ENCODE data around the gene TAS1R1.
"Not testable (repeated sequence)": the region's sequence is repeated elsewhere in the genome, so short reads cannot be mapped to it uniquely, and the experiment has no call there.

The TAS1R1 gene

DNA sequence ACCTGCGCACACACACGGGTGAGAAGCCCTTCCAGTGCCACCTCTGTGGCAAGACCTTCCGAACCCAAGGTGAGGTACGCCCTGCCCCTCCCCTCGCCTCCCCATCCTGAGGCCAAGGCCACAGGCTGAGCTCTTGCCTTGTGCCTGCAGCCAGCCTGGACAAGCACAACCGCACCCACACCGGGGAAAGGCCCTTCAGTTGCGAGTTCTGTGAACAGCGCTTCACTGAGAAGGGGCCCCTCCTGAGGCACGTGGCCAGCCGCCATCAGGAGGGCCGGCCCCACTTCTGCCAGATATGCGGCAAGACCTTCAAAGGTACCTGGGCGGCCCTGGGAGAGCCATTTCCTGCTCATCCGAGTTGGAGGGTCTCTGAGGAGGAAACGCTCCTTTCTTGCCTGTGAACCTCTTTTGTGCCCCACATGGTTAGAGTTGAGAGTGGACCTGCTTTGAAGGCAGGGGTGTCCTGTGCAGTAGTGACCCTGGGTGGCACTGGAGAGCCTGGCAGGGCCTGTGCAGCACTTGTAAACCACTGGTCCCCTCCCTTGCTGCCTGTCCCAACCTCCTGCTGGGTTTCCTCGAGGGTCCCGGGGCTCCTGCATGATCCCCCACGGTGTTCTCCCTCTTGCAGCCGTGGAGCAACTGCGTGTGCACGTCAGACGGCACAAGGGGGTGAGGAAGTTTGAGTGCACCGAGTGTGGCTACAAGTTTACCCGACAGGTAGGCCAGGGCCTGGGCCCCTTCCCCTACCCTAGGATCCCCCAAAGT, 33.2 kb downstream of the TAS1R1 start:
- DNase-seq, result no peak

DNA sequence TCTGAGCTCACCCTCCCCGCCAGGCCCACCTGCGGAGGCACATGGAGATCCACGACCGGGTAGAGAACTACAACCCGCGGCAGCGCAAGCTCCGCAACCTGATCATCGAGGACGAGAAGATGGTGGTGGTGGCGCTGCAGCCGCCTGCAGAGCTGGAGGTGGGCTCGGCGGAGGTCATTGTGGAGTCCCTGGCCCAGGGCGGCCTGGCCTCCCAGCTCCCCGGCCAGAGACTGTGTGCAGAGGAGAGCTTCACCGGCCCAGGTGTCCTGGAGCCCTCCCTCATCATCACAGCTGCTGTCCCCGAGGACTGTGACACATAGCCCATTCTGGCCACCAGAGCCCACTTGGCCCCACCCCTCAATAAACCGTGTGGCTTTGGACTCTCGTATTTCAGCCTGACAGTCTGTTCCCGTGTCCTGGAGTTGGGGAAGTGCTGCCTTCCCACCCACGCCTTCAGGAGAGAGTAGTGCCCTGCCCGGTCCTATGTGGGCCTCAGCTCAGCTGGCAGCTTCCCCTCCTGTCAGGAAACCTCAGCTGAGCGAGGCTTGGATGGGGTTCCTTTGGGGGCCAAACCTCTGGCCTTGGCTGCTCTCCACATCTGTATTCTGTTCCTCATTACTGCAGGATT, 33.9 kb downstream of the TAS1R1 start:
- no peak for DNase-seq

DNA sequence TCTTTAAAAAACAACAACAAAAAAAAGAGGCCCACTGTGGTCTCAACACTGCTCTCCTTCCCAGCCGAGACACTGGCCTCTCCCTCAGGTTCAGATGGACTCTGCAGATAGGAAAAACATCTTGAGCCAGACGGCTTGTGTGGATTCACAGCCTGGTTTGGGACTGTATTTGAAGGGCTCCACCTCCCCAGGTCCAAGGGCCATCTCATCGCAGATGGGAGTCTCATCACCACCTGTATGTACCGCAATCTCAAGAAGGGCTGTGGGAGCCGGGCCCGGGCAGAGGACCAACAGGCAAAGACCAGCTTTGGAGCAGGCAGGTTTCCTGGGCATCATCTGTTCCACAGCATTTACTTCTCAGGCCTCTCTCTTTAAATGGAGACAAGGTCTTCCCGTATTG, 34.9 kb downstream of the TAS1R1 start:
- no peak for DNase-seq

DNA sequence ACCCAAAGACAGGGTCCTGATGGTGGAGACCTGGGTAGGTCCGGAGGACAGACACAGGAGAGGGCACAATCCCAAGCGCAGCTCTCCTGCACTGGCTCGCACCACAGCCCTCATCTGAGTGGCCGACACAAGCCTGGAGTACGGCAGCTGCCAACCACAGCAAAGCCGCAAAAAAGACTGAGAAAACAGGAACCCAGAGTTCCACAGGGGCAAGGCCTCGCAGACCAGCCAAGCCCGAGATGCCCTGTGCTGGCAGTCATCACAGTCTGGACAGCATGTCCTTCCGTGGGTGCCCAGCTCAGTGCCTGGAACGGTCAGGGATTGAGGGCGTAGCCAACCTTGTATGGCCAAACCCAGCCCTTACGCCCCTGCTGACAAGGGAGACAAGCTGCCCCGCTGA, 36.1 kb downstream of the TAS1R1 start:
- peak in 13 of 51 donors; percentile 14 to 53 (median 27) for DNase-seq

DNA sequence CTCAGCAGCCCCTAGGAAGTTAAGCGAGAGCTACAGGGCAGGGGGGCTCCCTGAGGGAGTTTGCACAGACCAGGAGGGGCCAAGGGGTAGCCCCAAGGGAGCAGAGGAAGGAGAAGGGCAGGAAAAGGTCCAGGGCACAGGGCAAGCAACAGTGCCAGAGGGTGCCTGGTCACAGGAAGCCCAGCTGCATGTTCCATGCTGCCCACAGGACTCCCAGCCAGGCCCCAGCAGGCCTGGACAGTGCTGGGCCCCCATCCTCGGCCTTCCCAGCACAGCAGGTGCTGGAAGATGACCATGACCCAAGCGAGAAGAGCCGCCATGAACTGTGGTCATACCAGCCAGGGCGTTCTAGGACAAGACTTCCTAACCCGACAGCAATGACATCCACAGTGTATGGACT, 36.5 kb downstream of the TAS1R1 start:
- no peak for DNase-seq

DNA sequence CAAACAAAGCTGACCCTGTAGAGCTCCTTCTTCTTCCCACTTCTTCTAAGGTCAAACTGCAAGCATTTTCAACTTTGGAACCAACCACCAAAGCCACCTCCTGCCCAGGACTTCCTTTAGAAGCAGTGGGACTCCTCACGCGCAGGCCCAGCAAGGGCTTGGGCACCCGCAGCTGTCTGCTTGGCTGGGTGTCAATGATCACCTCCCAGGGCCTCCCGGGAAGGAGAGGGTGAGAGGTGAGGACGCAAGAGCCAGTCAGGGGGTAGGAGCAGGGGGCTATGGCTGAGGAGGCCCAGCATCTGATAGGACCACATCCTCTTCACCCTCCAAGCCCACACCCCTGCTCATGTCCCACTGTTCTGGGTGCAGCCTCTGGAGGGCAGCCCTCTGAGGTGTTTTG, 37.3 kb downstream of the TAS1R1 start:
- no peak for DNase-seq

DNA sequence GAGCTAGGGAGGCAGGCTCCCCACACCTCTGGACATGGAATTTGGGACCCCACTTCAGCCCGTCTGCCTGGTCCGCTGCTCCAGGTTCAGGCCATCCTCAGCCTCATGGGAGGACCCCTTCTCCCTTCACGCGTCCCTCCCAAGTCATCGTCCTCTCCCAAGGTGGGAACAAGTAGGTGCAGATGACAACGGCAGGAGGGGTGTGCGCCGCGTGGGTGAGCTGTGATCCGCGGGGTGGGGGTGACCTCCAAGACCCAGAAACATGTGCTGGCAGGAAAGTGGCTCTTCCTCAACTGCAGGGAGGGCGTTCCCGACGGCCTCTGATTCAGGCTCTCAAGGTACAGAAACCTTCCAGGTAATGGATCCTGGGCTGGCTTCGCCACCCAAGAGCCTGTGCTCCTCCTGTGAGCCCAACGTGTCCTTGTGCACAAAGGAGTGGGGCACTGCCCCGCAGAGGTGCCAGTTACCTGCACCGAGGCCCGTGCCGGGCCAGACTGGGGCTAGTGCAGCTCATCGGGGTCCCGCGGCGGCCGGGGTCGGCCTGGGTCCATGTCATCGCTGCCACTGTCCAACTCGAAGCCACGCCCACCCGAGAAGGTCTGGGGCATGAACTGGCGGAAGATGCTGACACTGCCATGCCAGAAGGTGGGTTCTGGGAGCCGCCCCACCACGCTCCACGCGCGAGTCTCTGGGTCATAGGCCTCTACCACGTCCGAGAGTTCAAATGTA, 37.9 kb downstream of the TAS1R1 start:
- no peak for DNase-seq

DNA sequence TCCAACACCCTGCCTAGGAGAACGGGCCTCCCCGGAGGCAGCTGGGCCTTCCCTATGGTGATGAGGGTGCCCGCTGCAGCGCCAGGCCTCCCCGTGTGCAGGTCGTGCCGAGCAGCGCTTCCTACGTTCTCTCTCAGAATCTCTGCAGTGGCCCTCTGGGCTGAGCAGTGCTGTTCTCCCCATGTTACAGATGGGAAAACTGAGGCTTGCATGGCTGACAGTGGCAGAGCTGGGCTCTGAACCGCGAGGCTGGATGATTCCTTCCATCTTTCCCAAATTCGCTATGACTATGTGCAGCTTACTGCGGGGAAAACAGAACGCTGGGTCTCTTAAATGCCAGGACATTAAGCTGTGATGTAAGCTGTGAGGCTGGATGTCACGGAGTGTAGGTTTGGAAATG, 38.7 kb downstream of the TAS1R1 start:
- DNase-seq, result no peak

DNA sequence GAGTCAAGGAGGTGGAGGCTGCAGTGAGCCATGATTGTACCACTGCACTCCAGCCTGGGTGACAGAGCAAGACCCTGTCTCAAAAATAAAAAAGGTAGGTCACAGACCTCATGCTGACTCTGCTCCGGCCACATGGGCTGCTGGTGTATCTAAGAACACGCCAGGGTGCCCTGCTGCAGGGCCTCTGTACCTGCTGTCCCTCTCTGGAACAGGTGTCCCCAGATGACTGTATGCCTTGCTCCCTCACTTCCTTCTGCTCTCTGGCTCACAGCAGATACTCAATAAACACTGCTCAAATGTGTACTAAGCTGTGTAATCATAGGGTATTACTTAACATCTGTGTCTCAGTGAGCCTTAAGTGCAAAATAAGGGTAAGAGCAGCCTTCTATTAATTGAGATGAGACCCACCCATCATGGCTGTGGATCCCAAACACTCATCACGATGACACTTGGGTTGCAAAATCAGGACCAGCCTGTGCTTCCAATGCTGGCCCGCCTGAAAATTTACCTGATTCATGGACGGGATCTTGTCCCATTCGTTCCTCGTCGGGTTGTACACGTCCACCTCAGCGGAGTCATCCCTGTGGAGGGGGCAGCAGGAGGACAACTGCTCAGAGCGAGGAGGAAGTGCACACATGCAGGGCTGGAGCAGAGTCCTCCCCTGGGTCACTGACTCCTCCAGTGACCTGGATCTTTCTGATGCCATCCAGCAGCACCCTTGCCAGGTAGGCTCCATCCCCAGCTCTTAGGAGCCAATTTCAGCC, 40.1 kb downstream of the TAS1R1 start:
- DNase-seq, result no peak

DNA sequence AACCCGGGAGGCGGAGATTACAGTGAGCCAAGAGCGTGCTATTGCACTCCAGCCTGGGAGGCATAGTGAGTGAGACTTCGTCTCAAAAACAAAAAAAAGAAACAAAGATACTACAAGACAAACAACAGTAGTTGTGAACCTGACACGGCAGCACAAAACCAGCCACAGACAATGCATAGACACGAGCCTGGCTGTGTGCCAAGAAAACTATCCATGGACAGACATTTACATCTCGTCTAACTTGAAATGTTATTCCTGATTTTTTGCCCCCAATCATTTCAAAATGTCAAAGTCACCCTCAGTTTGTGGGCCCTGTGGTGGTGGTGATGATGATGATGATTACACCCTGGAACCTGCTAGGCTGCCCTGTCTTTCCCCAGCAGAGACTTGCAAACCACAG, 41.2 kb downstream of the TAS1R1 start:
- no peak for DNase-seq

DNA sequence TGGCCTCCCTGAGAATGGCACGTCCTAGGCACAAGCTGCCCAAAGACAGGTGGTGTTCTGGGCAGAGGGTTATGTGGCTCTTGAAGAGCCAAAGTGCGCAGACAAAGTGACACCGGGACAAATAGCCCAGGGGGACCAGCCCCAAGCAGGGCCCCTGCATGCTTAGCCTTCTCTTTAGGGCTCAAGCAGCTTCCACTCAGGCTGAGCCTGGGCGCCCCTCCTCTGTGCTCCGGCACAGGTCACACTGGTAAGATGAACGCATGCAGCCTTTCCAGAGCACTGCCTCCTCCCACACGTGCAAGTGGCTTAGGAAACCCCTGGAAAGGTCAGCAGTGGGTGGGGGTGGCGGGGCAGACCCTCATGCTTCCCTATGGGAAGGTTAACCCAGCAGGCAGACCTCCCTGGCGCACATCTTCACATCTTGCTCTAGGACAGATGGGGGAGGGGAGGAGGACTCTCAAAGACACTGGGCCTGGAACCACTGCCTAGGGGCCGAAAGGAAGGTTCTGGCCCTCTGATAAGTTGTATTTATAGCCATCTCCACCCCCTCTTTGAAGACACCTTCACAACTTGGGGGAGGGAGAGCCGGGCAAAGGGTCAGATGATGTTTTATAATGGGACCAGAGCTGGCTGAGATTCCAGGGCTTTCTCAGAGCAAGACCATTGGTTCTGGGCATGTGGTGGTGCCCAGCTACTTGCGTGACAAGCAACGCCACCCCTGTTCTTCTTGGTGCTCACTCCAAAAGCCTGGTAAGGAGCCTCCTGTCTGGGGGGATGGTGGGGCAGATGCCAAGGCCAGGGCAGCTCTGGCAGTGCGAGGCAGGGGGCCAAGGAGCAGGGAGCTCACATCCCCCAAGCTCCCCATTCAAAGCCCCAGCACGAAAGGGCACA, 42.0 kb downstream of the TAS1R1 start:
- peak in 1 of 51 donors; percentile 6 for DNase-seq

DNA sequence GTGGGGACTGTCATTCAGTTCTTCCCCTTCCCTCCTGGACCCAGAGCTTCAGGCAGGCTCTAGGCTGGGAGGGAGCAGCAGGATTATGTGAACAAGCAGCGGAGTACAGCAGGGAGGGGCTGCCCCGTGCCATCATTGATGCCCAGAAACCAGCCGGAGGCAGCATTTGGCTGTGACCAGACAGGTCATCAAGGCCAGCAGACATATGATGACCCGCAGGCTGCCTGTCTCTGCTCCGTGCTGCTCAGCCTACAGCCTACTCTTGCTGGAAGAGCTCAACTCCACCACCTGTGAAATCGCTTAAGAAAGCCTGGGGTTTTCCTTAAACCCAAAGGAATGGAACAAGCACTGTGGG, 42.6 kb downstream of the TAS1R1 start:
- DNase-seq, result no peak

DNA sequence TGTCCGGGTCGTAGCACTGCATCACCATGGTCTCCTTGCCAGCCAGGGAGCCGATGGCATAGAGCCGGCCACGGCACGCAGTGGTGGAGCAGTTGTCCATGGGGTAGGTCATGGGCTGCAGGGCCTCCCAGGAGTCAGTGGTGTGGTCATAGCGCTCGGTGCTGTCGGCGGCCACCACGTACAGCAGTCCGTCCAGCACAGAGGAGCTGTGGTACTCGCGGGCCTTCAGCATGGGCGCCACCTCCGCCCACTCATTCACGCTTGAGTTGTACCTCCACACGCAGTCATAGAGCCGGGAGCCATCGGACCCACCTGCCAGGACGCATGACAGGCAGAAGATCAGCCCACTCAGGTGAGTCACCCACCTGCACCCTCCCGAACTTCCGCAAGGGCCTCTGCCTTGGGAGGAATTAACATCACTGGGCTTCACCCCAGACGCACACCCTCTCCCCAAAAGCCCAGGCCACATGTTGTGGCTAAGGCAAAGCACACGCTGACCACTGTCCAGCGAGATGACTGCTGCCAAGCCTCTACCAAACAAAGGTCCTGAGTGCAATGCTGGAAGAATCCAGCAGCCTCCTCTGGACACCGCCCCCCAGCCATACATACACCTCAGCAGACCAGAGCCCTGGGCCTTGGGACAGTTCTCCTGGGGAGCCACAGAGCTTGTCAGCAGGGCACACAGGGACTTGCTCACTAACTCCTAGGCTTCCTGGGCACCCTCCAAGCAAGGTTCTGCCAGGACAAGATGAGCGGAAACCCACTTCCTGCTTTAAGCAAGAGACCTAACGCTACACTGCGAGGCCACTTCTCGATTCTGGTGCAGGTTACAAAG, 44.3 kb downstream of the TAS1R1 start:
- DNase-seq, result peak in 2 of 51 donors; percentile 7 to 18

DNA sequence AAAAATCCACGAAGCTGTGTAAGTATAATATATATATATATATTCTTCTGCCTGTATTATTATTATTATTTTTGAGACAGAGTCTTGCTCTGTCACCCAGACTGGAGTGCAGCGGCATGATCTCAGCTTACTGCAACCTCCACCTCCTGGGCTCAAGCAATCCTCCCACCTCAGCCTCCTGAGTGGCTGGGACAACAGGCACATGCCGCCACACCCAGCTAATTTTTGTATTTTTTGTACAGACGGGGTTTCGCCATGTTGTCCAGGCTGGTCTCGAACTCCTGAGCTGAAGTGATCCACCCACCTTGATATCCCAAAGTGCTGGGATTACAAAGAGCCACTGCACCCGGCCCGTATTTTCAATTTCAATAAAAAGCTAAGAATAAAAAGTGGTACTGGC, 44.9 kb downstream of the TAS1R1 start:
- DNase-seq, result not testable (repeated sequence)

DNA sequence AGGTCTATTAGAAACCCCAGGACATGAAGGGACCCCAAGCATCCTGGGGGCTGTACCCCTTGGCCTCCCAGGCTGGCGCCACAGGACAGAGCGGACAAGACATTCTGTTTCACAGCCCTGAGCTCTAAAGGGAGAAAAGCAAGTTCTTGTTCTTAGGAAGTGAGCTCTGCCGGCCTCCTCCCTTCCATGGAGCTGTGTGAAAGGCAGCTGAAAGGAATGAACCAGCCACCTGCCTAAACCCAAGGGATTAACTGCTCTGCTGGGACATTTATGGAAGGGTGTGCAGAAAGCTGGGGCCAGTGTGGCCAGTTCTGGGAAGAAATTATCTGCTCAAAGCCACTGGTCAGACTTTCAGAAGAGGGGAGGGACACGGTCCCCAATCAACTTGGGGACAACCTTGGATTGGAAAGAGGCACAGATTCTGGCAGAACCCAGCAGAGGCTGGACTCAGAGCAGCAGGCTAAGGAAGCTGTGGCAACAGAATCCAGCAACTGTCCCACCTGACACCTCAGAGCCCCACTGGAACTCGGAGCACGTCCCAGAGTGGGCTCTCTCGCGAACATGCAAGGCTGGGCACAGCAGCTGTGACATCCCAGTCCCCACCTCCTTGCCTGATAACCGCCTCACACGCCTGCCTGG, 45.4 kb downstream of the TAS1R1 start:
- peak in 2 of 51 donors; percentile 62 to 69 for DNase-seq

DNA sequence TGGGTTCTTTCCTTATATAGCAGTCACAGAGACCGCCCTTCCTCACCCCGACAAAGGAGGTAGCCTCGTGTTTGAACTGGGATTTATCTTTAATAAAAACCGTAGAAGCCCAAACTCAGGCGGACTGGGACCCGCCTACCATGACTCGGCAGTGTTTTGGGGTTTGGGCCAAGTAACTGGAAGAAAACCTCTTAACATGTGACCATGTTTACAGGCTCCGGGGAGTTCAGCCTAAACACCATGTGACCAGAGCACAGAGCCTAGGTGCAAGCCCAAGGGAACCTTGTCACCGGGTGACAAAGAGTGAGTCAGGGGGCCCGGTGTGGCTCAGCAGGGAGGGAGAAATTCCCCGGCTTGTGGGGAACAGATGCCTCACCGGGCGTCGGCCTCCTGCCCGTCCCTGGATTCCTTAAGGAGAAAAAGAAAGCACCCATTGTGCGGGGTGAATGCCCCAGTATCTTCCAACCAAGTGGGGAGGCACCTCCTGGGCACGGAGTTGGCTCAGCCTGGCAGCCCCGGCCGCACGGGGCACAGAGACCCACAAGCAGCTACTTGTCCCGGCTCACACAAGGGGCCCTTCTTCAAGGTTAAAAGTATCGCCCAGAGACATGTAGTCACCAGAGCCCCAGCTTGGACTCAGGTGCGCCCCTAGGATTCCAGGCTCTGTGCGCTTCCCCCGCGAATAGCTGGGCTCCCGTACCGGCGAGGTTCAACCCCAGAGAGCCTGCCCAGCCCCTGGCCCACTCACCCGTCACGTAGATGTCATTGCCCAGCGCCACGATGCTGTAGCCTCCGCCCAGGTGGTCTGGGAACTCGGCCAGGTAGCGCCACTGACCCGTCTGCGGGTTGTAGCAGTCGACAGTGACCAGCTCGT, 46.2 kb downstream of the TAS1R1 start:
- peak in 44 of 51 donors; percentile 23 to 82 (median 68) for DNase-seq

DNA sequence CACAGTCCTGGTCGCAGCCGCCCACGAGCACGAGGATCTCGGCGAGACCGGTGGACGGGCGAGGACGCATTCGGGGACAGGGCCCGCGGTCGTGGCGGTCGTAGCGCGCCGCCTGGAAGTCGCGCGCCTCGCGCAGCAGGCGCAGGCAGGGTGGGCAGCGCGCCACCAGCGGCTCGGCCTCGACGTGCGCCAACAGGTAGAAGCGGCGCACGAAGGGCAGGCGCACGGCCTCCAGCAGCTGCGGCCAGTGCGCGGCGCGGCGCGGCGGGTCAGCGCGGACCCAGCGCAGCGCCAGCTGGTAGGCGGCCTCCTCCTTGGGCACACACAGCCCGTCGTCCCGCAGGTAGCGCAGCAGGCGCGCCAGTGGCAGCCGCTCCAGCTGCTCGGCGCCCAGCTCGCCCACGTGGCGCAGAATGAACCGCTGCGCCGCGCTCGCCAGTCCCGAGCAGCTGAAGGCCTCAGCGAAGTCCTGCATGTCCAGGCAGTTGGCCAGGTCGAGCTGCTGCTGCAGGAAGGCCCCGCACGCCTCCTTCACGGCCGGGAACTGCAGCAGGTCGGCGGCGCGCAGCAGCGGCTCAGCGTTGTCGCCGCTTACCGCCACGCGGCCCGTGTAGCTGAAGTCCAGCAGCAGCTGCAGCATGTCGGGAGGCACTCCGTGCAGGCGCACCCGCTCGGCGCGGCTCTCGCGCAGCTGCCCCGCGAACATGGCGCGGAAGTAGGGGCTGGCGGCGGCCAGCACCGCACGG, 47.0 kb downstream of the TAS1R1 start:
- peak in 25 of 51 donors; percentile 28 to 79 (median 52) for DNase-seq

Measured in hypothalamus (tissue), 51 donors.